Measurements from ENCODE around the gene VTI1B.
"Not testable (repeated sequence)": the region's sequence is repeated elsewhere in the genome, so short reads cannot be mapped to it uniquely, and the experiment has no call there.

Gene VTI1B

DNA sequence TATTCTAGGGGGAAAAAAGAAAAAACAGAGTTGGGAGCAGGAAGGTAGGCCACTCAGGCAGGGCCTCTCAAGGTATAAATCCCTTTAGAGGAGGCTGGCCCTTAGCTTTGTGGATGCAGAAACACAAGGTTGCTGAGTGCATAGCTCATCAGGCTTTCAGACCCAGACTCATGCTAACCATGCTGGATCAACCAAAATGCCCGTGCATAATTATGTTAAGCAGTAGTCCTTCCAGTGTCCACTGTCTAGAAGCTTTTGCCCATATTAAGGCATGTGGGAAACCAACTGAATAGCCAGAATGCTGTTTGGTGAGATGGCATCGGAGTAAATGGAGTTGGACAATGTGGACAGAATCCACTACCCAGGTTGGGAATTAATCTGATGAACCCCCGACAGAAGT lies 35.8 kb downstream of the VTI1B start:
- no peak overlapping the region for H3K27ac ChIP-seq (ENCODE audit: low read depth, low read length)
- H3K27me3 ChIP-seq (ENCODE audit: control insufficient read depth in 5 of 5, insufficient read depth in 4 of 5, low read length in 5 of 5): no peaks in the 10 kb centered on the region
- H3K4me1 ChIP-seq (ENCODE audit: control insufficient read depth in 5 of 5, insufficient read depth in 5 of 5, low read length in 5 of 5): no peaks in the 10 kb centered on the region
- no peak overlapping the region for H3K9ac ChIP-seq (ENCODE audit: low read length in 5 of 5)
- no peaks in the 10 kb centered on the region for H3K36me3 ChIP-seq (ENCODE audit: control insufficient read depth in 5 of 5, insufficient read depth in 5 of 5, low read length in 5 of 5)
- no peaks in the 10 kb centered on the region for H3K9me3 ChIP-seq (ENCODE audit: control insufficient read depth in 5 of 5, low read length in 5 of 5)
- no peak overlapping the region for H3K4me3 ChIP-seq (ENCODE audit: low read depth in 1 of 5, low read length in 5 of 5)

DNA sequence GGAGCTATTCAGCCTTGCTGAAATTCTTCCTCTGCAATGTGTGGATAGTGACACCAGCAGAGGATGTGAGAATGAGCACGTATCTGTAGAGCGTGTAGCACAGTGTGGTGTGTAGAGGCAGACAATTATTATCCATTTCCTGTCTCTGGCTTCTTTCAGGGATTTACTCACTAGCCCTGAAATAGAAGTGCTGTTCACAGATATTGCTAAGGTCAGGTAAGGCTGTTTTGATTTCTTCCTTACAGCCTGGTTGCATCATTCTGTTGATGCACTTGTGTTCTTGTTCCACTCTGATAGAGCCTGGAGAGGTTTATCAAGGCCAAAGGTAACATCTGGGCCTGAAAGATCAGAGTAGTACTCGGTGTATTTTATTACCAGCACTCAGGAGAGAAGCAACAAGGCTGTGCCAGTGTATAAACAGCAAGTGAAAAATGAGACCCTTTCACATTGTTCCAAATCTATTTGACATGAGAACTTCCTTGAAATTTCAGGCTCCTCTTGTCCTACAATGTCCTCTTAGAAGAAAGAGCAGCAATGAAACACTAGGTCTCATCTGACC lies 38.0 kb downstream of the VTI1B start:
- no peak overlapping the region for H3K27ac ChIP-seq (ENCODE audit: low read depth, low read length)
- H3K4me3 ChIP-seq (ENCODE audit: low read depth in 1 of 5, low read length in 5 of 5): no peak overlapping the region
- H3K27me3 ChIP-seq (ENCODE audit: control insufficient read depth in 5 of 5, insufficient read depth in 4 of 5, low read length in 5 of 5): no peaks in the 10 kb centered on the region
- H3K9me3 ChIP-seq (ENCODE audit: control insufficient read depth in 5 of 5, low read length in 5 of 5): no peaks in the 10 kb centered on the region
- no peaks in the 10 kb centered on the region for H3K4me1 ChIP-seq (ENCODE audit: control insufficient read depth in 5 of 5, insufficient read depth in 5 of 5, low read length in 5 of 5)
- no peaks in the 10 kb centered on the region for H3K36me3 ChIP-seq (ENCODE audit: control insufficient read depth in 5 of 5, insufficient read depth in 5 of 5, low read length in 5 of 5)
- no peak overlapping the region for H3K9ac ChIP-seq (ENCODE audit: low read length in 5 of 5)

DNA sequence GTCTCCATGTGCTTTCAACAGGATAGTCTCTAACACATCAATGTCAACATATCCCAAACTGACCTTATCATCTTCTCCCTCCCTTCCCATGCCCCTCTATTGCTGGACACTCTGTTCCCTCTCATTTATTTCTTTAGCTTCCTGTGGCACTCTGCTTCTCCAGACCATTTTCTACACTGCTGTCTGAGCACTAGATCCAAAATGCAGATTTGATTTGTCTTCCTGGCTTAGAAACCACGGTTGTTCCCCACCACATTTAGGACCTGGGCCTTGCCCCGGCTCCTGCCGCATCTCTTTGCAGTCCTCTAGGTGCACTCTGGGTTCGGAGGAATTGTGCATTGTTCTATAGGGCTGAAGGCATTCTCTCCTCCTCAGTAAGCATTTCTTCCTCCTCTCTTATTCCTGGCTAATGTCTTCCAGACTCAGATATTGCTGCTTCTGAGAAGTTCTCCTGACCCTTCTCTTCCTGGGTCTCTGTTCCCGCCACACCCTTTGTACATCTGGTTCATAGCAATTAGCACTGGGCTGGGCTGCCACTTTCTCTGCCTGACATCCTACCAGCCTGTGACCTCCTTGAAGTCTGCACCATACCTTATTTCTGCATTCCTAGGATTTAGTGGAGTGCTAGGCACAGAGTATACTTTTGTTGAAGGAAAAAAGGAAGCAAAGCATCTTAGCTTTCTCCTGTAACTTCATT lies 40.8 kb downstream of the VTI1B start:
- Histone ChIP-seq H3K9me3 (ENCODE audit: control insufficient read depth in 5 of 5, low read length in 5 of 5) (no peaks in the 10 kb centered on the region), H3K4me1 (ENCODE audit: control insufficient read depth in 5 of 5, insufficient read depth in 5 of 5, low read length in 5 of 5) (no peaks in the 10 kb centered on the region), H3K9ac (ENCODE audit: low read length in 5 of 5) (no peak overlapping the region), H3K27ac (ENCODE audit: low read depth, low read length) (no peak overlapping the region), H3K27me3 (ENCODE audit: control insufficient read depth in 5 of 5, insufficient read depth in 4 of 5, low read length in 5 of 5) (no peaks in the 10 kb centered on the region), H3K36me3 (ENCODE audit: control insufficient read depth in 5 of 5, insufficient read depth in 5 of 5, low read length in 5 of 5) (no peaks in the 10 kb centered on the region), H3K4me3 (ENCODE audit: low read depth in 1 of 5, low read length in 5 of 5) (no peak overlapping the region)

DNA sequence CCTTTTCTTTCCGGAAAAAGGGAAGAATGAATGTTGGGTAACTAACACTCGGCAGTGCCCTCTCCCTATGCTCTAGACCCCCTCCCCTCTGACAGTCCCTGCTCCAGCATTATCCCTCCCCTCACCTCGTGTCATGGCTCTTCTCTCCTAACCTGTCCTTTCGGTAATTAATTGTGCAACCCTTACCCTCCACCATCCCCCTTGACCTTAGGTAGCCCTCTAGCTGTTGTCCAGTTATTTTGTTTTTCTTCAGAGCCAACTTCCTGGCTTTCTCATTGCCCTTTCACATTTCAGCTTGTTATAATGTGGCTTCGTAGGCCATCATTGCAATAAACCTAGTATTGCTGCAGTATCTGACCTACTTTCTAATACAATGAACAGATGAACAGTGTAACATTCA lies 43.5 kb downstream of the VTI1B start:
- H3K27me3 ChIP-seq (ENCODE audit: control insufficient read depth in 5 of 5, insufficient read depth in 4 of 5, low read length in 5 of 5): no peaks in the 10 kb centered on the region

DNA sequence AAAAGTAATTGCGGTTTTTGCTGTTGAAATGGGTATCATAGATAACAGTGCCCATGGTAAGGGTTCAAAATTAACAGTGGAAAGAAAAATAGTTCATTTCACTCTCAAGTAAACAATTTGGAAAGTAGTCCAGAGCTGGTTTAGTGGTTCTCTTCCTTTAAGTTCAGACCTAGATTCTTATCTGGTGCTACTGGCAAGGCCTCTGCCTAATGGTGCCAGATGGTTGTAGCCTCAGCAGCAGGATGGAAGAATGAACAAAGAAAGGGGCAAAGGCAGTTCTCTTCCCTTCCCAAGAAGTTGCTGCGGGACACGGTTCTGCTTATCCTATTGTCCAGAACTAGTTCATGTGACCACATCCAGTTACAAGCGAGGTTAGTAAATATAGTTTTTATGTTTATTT lies 44.2 kb downstream of the VTI1B start:
- Histone ChIP-seq H3K4me3 (ENCODE audit: low read depth in 1 of 5, low read length in 5 of 5) (no peak overlapping the region), H3K27me3 (ENCODE audit: control insufficient read depth in 5 of 5, insufficient read depth in 4 of 5, low read length in 5 of 5) (no peaks in the 10 kb centered on the region), H3K9ac (ENCODE audit: low read length in 5 of 5) (no peak overlapping the region), H3K9me3 (ENCODE audit: control insufficient read depth in 5 of 5, low read length in 5 of 5) (no peaks in the 10 kb centered on the region), H3K4me1 (ENCODE audit: control insufficient read depth in 5 of 5, insufficient read depth in 5 of 5, low read length in 5 of 5) (no peaks in the 10 kb centered on the region), H3K36me3 (ENCODE audit: control insufficient read depth in 5 of 5, insufficient read depth in 5 of 5, low read length in 5 of 5) (no peaks in the 10 kb centered on the region), H3K27ac (ENCODE audit: low read depth, low read length) (no peak overlapping the region)

More for the DNA sequence above, 43.5 kb downstream of the VTI1B start:
- H3K4me3 ChIP-seq (ENCODE audit: low read depth in 1 of 5, low read length in 5 of 5): no peak overlapping the region
- no peaks in the 10 kb centered on the region for H3K36me3 ChIP-seq (ENCODE audit: control insufficient read depth in 5 of 5, insufficient read depth in 5 of 5, low read length in 5 of 5)
- no peaks in the 10 kb centered on the region for H3K9me3 ChIP-seq (ENCODE audit: control insufficient read depth in 5 of 5, low read length in 5 of 5)
- H3K27ac ChIP-seq (ENCODE audit: low read depth, low read length): no peak overlapping the region
- H3K9ac ChIP-seq (ENCODE audit: low read length in 5 of 5): no peak overlapping the region
- no peaks in the 10 kb centered on the region for H3K4me1 ChIP-seq (ENCODE audit: control insufficient read depth in 5 of 5, insufficient read depth in 5 of 5, low read length in 5 of 5)

DNA sequence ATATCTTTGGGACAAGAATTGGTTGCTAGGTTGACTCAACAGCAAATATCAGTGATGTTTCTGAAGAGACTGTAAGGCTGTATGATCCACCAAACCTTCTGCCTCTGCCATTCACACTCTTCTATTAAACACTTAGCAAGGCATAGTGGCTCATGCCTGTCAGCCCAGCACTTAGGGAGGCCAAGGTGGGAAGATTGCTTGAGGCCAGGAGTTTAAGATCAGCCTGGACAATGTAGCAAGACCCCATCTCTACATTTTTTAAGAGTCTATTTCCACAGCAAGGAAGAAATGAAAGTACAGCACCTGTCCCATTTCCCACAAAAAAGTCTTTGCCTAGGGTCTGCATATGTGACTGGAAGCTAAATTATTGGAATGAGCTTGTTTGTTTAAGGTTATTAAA lies 46.9 kb downstream of the VTI1B start:
- Histone ChIP-seq H3K4me1 (ENCODE audit: control insufficient read depth in 5 of 5, insufficient read depth in 5 of 5, low read length in 5 of 5) (peaks cover 0 to 9% (median under 1%) of the 10 kb centered on the region in 5 donors), H3K9ac (ENCODE audit: low read length in 5 of 5) (no peak overlapping the region), H3K4me3 (ENCODE audit: low read depth in 1 of 5, low read length in 5 of 5) (no peak overlapping the region), H3K27me3 (ENCODE audit: control insufficient read depth in 5 of 5, insufficient read depth in 4 of 5, low read length in 5 of 5) (no peaks in the 10 kb centered on the region), H3K9me3 (ENCODE audit: control insufficient read depth in 5 of 5, low read length in 5 of 5) (no peaks in the 10 kb centered on the region), H3K27ac (ENCODE audit: low read depth, low read length) (no peak overlapping the region), H3K36me3 (ENCODE audit: control insufficient read depth in 5 of 5, insufficient read depth in 5 of 5, low read length in 5 of 5) (no peaks in the 10 kb centered on the region)

DNA sequence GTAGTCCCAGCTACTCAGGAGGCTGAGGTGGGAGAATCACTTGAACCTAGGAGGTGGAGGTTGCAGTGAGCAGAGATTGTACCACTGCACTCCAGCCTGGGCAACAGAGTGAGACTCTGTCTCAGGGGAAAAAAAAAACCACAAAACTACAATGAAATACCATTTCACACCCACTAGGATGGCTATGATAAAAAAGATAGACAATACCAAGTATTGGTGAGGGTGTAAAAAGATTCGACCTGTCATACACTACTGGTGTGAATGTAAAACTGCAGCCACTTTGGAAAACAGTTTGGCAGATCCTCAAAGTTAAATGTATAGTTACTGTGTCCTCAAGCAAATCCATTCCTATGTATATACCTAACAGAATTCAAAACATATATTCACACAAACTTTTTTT lies 48.3 kb downstream of the VTI1B start:
- H3K27me3 ChIP-seq (ENCODE audit: control insufficient read depth in 5 of 5, insufficient read depth in 4 of 5, low read length in 5 of 5); H3K9me3 ChIP-seq (ENCODE audit: control insufficient read depth in 5 of 5, low read length in 5 of 5); H3K27ac ChIP-seq (ENCODE audit: low read depth, low read length); H3K4me3 ChIP-seq (ENCODE audit: low read depth in 1 of 5, low read length in 5 of 5); H3K9ac ChIP-seq (ENCODE audit: low read length in 5 of 5); H3K36me3 ChIP-seq (ENCODE audit: control insufficient read depth in 5 of 5, insufficient read depth in 5 of 5, low read length in 5 of 5): not testable (repeated sequence)
- H3K4me1 ChIP-seq (ENCODE audit: control insufficient read depth in 5 of 5, insufficient read depth in 5 of 5, low read length in 5 of 5): peaks cover 0 to 12% (median 5%) of the 10 kb centered on the region in 5 donors

DNA sequence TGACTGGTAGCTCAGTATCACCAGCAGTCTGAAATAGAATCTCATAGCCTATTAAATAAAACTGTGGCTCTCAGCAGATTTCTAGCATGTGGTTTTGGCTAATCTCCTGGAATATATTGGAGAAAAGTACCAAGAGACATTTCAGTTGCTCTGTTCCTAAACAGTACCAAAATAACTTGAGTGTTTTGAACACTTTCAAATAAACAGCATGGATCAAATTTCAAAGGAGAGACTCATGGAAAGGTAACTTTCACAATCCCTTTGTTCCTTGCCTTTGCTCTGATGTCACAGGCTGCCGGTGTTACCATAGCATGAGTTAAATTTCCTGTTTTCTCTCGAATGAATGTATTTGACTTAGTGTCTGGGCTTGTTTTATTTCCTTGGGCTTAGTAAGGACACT lies 51.3 kb downstream of the VTI1B start:
- Histone ChIP-seq H3K27me3 (ENCODE audit: control insufficient read depth in 5 of 5, insufficient read depth in 4 of 5, low read length in 5 of 5) (no peaks in the 10 kb centered on the region), H3K9ac (ENCODE audit: low read length in 5 of 5) (no peak overlapping the region), H3K36me3 (ENCODE audit: control insufficient read depth in 5 of 5, insufficient read depth in 5 of 5, low read length in 5 of 5) (no peaks in the 10 kb centered on the region), H3K4me3 (ENCODE audit: low read depth in 1 of 5, low read length in 5 of 5) (no peak overlapping the region), H3K27ac (ENCODE audit: low read depth, low read length) (no peak overlapping the region), H3K4me1 (ENCODE audit: control insufficient read depth in 5 of 5, insufficient read depth in 5 of 5, low read length in 5 of 5) (peaks cover 0 to 32% (median 24%) of the 10 kb centered on the region in 5 donors), H3K9me3 (ENCODE audit: control insufficient read depth in 5 of 5, low read length in 5 of 5) (no peaks in the 10 kb centered on the region)

DNA sequence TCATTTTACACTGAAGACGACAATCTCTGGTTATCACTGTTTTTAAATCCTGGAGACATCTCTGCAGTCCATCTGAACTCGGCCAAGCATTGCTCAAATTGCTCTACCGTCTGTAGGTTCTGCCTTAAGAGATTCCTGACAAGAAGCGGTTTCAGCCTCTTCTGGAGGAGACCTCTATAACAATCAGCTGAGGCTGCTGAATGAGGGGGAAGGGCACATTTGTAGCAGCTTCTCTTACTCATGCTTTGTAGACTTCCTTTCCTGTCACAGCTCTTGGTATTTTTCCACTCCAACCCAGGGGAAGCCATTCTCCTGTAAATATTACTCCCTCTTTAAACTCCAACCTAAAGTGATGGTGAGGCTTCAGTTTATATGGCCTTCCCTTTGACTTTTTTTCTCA lies 51.8 kb downstream of the VTI1B start:
- Histone ChIP-seq H3K27me3 (ENCODE audit: control insufficient read depth in 5 of 5, insufficient read depth in 4 of 5, low read length in 5 of 5) (no peaks in the 10 kb centered on the region), H3K4me1 (ENCODE audit: control insufficient read depth in 5 of 5, insufficient read depth in 5 of 5, low read length in 5 of 5) (peaks cover 0 to 32% (median 24%) of the 10 kb centered on the region in 5 donors), H3K27ac (ENCODE audit: low read depth, low read length) (no peak overlapping the region), H3K36me3 (ENCODE audit: control insufficient read depth in 5 of 5, insufficient read depth in 5 of 5, low read length in 5 of 5) (no peaks in the 10 kb centered on the region), H3K9me3 (ENCODE audit: control insufficient read depth in 5 of 5, low read length in 5 of 5) (no peaks in the 10 kb centered on the region), H3K9ac (ENCODE audit: low read length in 5 of 5) (peak overlapping the region in 1 of 5 donors; percentile 7), H3K4me3 (ENCODE audit: low read depth in 1 of 5, low read length in 5 of 5) (no peak overlapping the region)

DNA sequence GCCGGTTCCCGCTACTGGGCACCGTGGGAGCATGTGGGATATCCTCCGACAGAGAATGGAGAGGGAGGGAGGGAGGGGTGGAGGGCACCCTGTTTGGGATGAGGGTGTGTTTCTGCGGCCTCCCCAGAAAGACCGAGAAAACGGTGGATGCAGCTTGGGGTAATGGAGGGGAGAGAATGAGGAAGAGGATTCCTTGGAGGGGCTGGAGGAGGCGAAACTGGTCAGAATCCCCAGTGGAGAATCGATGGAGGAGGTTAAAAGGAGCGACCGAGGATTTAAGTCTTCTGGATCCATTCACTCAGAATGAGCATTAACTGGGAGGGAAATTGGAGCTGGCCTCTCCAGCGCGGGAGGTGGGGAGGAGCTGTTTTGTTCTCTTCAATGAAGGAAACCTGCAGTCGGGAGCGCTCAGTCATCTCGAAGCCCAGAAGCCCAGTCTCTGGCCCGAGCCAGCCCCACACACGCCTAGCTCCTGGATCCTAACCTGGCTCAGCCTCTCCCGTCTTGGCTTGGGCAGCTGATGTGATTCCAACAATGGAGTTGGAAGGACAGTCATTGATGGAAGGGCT lies 54.1 kb downstream of the VTI1B start:
- H3K9ac ChIP-seq (ENCODE audit: low read length in 5 of 5): peak overlapping the region in 3 of 5 donors; percentile 57 to 67 (median 64)
- no peaks in the 10 kb centered on the region for H3K9me3 ChIP-seq (ENCODE audit: control insufficient read depth in 5 of 5, low read length in 5 of 5)
- no peaks in the 10 kb centered on the region for H3K27me3 ChIP-seq (ENCODE audit: control insufficient read depth in 5 of 5, insufficient read depth in 4 of 5, low read length in 5 of 5)
- H3K27ac ChIP-seq (ENCODE audit: low read depth, low read length): no peak overlapping the region
- H3K4me3 ChIP-seq (ENCODE audit: low read depth in 1 of 5, low read length in 5 of 5): peak overlapping the region; percentile 69 to 82 (median 74)
- H3K4me1 ChIP-seq (ENCODE audit: control insufficient read depth in 5 of 5, insufficient read depth in 5 of 5, low read length in 5 of 5): peaks cover 0 to 32% (median 24%) of the 10 kb centered on the region in 5 donors
- H3K36me3 ChIP-seq (ENCODE audit: control insufficient read depth in 5 of 5, insufficient read depth in 5 of 5, low read length in 5 of 5): no peaks in the 10 kb centered on the region
